GM18498 (cell line): ENCODE data around the gene FFAR1.

Source experiments
- ATAC-seq: cut with Tn5 transposase; IDR thresholded peaks from one replicate; pipeline ENCODE4 v1.9.1; 2021; ENCODE audit warnings: mild to moderate bottlenecking, moderate library complexity; ENCODE audit not compliant: unreplicated experiment

FFAR1 gene

GRCh38 chr19:35383536-35383935, 35.8 kb downstream of the FFAR1 start:
- no peak for ATAC-seq

GRCh38 chr19:35388277-35389054, 40.8 kb downstream of the FFAR1 start:
- ATAC-seq, result no peak

- no peak for ATAC-seq
Measured at GRCh38 chr19:35389192-35389861, 41.6 kb downstream of the FFAR1 start.

GRCh38 chr19:35392742-35393715, 45.3 kb downstream of the FFAR1 start:
- no peak for ATAC-seq

GRCh38 chr19:35395382-35396199, 47.9 kb downstream of the FFAR1 start:
- ATAC-seq, result no peak

GRCh38 chr19:35396240-35396885, 48.7 kb downstream of the FFAR1 start:
- no peak for ATAC-seq

- no peak for ATAC-seq
Measured at GRCh38 chr19:35397064-35397463, 49.4 kb downstream of the FFAR1 start.
